GM20000 (cell line): ENCODE measurements around the gene PLEKHA6.
"Not testable (repeated sequence)": the region's sequence is repeated elsewhere in the genome, so short reads cannot be mapped to it uniquely, and the experiment has no call there.

Source experiments
- DNase-seq: peaks from one replicate; pipeline ENCODE4 v3.0.0; 2012; ENCODE audit warnings: low spot score
- CTCF ChIP-seq: IDR thresholded peaks from 2 replicates; pipeline ENCODE4 v1.5.1; 2012; ENCODE audit warnings: mild to moderate bottlenecking, control low read depth; ENCODE audit errors: extremely low read depth, missing control alignments

Gene PLEKHA6

GRCh38 chr1:204240233-204240632 lies 119.5 kb downstream of the PLEKHA6 start:
- no peak for TF ChIP-seq CTCF
- no peak for DNase-seq

- not testable (repeated sequence) for DNase-seq
Observed at GRCh38 chr1:204239401-204239800, 120.3 kb downstream of the PLEKHA6 start.

GRCh38 chr1:204238520-204238919 lies 121.2 kb downstream of the PLEKHA6 start:
- not testable (repeated sequence) for DNase-seq

GRCh38 chr1:204237515-204237914 lies 122.2 kb downstream of the PLEKHA6 start:
- DNase-seq, result not testable (repeated sequence)

GRCh38 chr1:204232526-204232925 lies 127.2 kb downstream of the PLEKHA6 start:
- TF ChIP-seq CTCF, result no peak
- no peak for DNase-seq

- no peak for DNase-seq
- TF ChIP-seq CTCF, result no peak
Observed at GRCh38 chr1:204230211-204230610, 129.5 kb downstream of the PLEKHA6 start.

GRCh38 chr1:204228896-204229295 lies 130.8 kb downstream of the PLEKHA6 start:
- TF ChIP-seq CTCF, result no peak
- no peak for DNase-seq

GRCh38 chr1:204227996-204228785 lies 131.5 kb downstream of the PLEKHA6 start:
- DNase-seq, result no peak
- no peak for TF ChIP-seq CTCF

GRCh38 chr1:204227351-204227750 lies 132.4 kb downstream of the PLEKHA6 start:
- TF ChIP-seq CTCF, result no peak
- no peak for DNase-seq
